ENCODE measurements around the gene POLR3C. TPM values are rescaled to one million over a fixed set of nuclear protein-coding genes. Genes with fewer than 3 reads are reported as not detected.
A peak's percentile ranks its signal among the peaks of the same experiment; 100 is the strongest.

The POLR3C gene
- total and polyA plus RNA-seq, 10 of the 15 experiments (the other 5 are each of a cell fraction or from before 2014, with no cell fraction given), result 13.0 to 44.8 (median 34.8) TPM

DNA sequence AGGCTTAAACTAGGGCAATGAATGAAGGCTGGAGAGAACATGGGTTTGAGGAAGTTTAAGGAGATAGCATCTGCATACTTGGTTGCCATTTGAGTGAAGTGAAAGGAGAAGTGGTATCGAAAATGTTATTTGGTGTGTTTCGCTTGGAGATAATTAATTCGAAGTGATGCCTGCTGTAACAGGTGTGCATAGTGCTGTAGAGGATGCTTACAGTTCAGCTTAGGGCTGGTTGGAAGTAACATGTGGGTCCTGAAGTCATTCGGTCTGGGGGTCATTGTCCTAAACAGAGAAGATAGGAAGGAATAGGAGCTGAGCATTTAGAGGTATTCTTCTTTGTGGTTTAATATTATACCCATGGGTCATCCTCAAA, 21.1 kb downstream of the POLR3C start (continued):
- TF ChIP-seq CHD2 (IDR thresholded peaks at IDR 0.05; ENCODE audit: borderline replicate concordance, low read depth, low read length), result no peak
- TF ChIP-seq, protein P1, sequence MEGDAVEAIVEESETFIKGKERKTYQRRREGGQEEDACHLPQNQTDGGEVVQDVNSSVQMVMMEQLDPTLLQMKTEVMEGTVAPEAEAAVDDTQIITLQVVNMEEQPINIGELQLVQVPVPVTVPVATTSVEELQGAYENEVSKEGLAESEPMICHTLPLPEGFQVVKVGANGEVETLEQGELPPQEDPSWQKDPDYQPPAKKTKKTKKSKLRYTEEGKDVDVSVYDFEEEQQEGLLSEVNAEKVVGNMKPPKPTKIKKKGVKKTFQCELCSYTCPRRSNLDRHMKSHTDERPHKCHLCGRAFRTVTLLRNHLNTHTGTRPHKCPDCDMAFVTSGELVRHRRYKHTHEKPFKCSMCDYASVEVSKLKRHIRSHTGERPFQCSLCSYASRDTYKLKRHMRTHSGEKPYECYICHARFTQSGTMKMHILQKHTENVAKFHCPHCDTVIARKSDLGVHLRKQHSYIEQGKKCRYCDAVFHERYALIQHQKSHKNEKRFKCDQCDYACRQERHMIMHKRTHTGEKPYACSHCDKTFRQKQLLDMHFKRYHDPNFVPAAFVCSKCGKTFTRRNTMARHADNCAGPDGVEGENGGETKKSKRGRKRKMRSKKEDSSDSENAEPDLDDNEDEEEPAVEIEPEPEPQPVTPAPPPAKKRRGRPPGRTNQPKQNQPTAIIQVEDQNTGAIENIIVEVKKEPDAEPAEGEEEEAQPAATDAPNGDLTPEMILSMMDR (IDR thresholded peaks at IDR 0.05 in 2 of 3, conservative IDR thresholded peaks at IDR 0.05 in 1 of 3; ENCODE audit: control insufficient read depth in 2 of 3, extremely low read depth in 1 of 3, insufficient read depth in 1 of 3, low read depth in 3 of 3, low read length in 3 of 3), result no peak
- no peak for TF ChIP-seq MYC (IDR thresholded peaks at IDR 0.05; ENCODE audit: insufficient read depth, insufficient read length, insufficient replicate concordance, low read length, severe bottlenecking)
- no peak; a peak in 1 of 4 replicates for TF ChIP-seq BHLHE40 (IDR thresholded peaks at IDR 0.05; ENCODE audit: borderline replicate concordance in 1 of 2, low read depth in 2 of 2, low read length in 1 of 2)
- TF ChIP-seq DPF2 (IDR thresholded peaks at IDR 0.05), result peak; percentile 76
- no peak for TF ChIP-seq PAX8 (IDR thresholded peaks at IDR 0.05)
- TF ChIP-seq IKZF1 (conservative IDR thresholded peaks at IDR 0.05), result peak; percentile 44
- peak; percentile 93 for TF ChIP-seq SPI1 (IDR thresholded peaks at IDR 0.05; ENCODE audit: borderline replicate concordance, insufficient read depth, low read depth, low read length)
- no peak for TF ChIP-seq JUND (IDR thresholded peaks at IDR 0.05; ENCODE audit: low read depth, low read length)
- TF ChIP-seq MAX (IDR thresholded peaks at IDR 0.05; ENCODE audit: low read depth, low read length), result no peak
- TF ChIP-seq E2F4 (IDR thresholded peaks at IDR 0.05; ENCODE audit: low read depth, low read length), result no peak
- TF ChIP-seq IRF4 (IDR thresholded peaks at IDR 0.05; ENCODE audit: low read depth, low read length), result 0 out of 2 replicates have a peak, but pooled peaks have one; percentile 52
- TF ChIP-seq NBN (IDR thresholded peaks at IDR 0.05), result peak; percentile 84; the same call in 1 of the 2 replicates
- no peak for TF ChIP-seq POLR2A (IDR thresholded peaks at IDR 0.05; ENCODE audit: low read depth, low read length)
- TF ChIP-seq SP1 (IDR thresholded peaks at IDR 0.05; ENCODE audit: low read depth, low read length), result no peak
- TF ChIP-seq IKZF2 (IDR thresholded peaks at IDR 0.05), result peak; percentile 49 to 57; a peak in 2 of 4 replicates
- TF ChIP-seq BCL11A (IDR thresholded peaks at IDR 0.05; ENCODE audit: low read depth, low read length), result peak; percentile 69; the same call in 1 of the 2 replicates
- TF ChIP-seq CEBPB (IDR thresholded peaks at IDR 0.05; ENCODE audit: borderline replicate concordance in 1 of 2, low read depth in 2 of 2, low read length in 2 of 2), result no peak
- TF ChIP-seq EP300 (IDR thresholded peaks at IDR 0.05; ENCODE audit: borderline replicate concordance in 1 of 2, control insufficient read depth in 1 of 2, low read depth in 2 of 2, low read length in 2 of 2), result peak in 1 of 2 experiments; percentile 79; a peak in 1 of 4 replicates
- peak; percentile 63; the same call in 2 of the 3 replicates for TF ChIP-seq POU2F2 (IDR thresholded peaks at IDR 0.05; ENCODE audit: borderline replicate concordance, low read depth, low read length)
- TF ChIP-seq TCF12 (IDR thresholded peaks at IDR 0.05; ENCODE audit: low read depth, low read length), result peak; percentile 87
- TF ChIP-seq, protein P2, sequence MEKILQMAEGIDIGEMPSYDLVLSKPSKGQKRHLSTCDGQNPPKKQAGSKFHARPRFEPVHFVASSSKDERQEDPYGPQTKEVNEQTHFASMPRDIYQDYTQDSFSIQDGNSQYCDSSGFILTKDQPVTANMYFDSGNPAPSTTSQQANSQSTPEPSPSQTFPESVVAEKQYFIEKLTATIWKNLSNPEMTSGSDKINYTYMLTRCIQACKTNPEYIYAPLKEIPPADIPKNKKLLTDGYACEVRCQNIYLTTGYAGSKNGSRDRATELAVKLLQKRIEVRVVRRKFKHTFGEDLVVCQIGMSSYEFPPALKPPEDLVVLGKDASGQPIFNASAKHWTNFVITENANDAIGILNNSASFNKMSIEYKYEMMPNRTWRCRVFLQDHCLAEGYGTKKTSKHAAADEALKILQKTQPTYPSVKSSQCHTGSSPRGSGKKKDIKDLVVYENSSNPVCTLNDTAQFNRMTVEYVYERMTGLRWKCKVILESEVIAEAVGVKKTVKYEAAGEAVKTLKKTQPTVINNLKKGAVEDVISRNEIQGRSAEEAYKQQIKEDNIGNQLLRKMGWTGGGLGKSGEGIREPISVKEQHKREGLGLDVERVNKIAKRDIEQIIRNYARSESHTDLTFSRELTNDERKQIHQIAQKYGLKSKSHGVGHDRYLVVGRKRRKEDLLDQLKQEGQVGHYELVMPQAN (conservative IDR thresholded peaks at IDR 0.05), result no peak
- TF ChIP-seq, protein P3, sequence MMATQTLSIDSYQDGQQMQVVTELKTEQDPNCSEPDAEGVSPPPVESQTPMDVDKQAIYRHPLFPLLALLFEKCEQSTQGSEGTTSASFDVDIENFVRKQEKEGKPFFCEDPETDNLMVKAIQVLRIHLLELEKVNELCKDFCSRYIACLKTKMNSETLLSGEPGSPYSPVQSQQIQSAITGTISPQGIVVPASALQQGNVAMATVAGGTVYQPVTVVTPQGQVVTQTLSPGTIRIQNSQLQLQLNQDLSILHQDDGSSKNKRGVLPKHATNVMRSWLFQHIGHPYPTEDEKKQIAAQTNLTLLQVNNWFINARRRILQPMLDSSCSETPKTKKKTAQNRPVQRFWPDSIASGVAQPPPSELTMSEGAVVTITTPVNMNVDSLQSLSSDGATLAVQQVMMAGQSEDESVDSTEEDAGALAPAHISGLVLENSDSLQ (IDR thresholded peaks at IDR 0.05), result peak; percentile 42; the same call in 1 of the 2 replicates
- TF ChIP-seq ETV6 (conservative IDR thresholded peaks at IDR 0.05 in 1 of 2, IDR thresholded peaks at IDR 0.05 in 1 of 2; ENCODE audit: borderline replicate concordance in 1 of 2, low read depth in 1 of 2), result peak in 1 of 2 experiments; percentile 42; a peak in 1 of 4 replicates
- TF ChIP-seq HDAC6 (IDR thresholded peaks at IDR 0.05; ENCODE audit: unreplicated experiment), result no peak

Data from GM12878 (cell line).